ENCODE results near the gene CIT.

DNA sequence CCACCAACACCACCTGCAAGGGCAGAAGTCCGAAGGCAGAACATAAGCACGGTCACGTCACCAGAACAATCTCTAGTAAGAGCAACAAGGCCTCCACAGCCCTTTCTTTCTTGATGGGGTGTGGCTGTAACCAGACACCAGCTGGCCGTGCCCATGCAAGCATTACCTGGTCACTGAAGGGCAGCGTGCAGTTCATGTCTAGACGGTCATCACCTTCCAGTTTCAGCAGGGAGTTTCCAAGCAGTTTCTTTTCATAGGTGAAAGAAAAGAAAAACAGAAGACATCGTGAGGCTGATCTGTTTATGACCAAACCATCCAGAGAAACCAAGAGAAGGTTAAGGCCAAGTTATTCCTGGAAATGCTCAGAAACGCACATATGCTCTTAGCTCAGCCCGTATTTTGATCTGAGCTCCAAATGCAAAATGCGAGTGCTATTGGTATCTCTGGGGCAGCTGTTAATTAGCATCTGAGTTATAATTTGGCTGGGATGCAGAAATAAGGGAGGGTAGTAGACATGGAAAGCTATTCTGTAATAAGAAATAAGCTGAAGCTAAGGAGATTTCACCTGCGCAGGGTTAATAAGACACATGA is 166.7 kb downstream of the CIT start:
- TF ChIP-seq, protein P1, sequence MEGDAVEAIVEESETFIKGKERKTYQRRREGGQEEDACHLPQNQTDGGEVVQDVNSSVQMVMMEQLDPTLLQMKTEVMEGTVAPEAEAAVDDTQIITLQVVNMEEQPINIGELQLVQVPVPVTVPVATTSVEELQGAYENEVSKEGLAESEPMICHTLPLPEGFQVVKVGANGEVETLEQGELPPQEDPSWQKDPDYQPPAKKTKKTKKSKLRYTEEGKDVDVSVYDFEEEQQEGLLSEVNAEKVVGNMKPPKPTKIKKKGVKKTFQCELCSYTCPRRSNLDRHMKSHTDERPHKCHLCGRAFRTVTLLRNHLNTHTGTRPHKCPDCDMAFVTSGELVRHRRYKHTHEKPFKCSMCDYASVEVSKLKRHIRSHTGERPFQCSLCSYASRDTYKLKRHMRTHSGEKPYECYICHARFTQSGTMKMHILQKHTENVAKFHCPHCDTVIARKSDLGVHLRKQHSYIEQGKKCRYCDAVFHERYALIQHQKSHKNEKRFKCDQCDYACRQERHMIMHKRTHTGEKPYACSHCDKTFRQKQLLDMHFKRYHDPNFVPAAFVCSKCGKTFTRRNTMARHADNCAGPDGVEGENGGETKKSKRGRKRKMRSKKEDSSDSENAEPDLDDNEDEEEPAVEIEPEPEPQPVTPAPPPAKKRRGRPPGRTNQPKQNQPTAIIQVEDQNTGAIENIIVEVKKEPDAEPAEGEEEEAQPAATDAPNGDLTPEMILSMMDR (IDR thresholded peaks at IDR 0.05): no peak
- no peak for TF ChIP-seq POLR2A (IDR thresholded peaks at IDR 0.05)

Measured in body of pancreas (tissue), 4 donors.